Embryonic facial prominence (tissue), 1 donor: ENCODE results near the gene ACAA1.
"Not testable (repeated sequence)": the region's sequence is repeated elsewhere in the genome, so short reads cannot be mapped to it uniquely, and the experiment has no call there.

Experiments used
- DNase-seq: peaks from one replicate; pipeline ENCODE4 v3.0.0-alpha.2; 2016; ENCODE audit errors: extremely low spot score

The ACAA1 gene, protein sequence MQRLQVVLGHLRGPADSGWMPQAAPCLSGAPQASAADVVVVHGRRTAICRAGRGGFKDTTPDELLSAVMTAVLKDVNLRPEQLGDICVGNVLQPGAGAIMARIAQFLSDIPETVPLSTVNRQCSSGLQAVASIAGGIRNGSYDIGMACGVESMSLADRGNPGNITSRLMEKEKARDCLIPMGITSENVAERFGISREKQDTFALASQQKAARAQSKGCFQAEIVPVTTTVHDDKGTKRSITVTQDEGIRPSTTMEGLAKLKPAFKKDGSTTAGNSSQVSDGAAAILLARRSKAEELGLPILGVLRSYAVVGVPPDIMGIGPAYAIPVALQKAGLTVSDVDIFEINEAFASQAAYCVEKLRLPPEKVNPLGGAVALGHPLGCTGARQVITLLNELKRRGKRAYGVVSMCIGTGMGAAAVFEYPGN

DNA sequence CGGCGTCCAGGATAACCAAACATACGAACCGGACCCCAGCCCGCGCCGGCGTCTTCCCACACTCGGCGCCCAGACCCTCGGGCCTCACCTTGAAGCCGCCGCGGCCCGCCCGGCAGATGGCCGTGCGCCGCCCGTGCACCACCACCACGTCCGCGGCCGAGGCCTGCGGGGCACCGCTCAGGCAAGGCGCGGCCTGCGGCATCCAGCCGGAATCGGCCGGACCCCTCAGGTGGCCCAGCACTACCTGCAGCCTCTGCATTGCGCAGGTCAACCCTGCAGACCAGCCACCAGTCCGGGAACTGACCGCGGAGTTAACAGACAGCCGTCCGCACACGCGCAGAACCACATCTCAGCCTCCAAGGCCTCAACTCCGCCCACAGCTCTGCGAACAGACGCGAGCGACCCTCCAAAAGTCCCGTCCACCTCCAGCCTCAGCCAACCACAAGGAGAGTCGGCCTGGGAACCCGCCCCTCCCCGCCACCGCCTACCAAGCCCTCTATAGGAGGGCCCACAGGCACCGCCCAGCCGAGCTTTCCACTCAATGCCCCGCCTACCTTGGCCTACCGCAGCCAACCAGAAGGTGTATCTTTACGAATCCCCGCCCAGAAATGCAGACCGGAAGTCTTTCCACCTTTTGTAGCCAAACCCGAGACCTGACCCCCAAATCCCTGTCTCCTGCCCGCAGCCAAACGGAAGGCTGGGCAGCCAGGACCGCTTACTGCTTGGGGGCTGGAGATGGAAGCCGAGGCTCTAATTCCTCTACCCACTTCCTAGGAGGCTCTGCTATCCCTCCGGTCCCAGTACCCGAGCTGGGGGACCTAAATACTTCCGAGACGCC lies at the start of gene ACAA1:
Gene ACAA1 (minus strand): TSS at position 351 of the 838 bp plus-strand sequence. CDS start 92 bp downstream, at position 259.
- peak; percentile 96 for DNase-seq

GRCh38 chr3:38177181-38177580 lies 40.3 kb upstream of the ACAA1 start:
- no peak for DNase-seq

DNA sequence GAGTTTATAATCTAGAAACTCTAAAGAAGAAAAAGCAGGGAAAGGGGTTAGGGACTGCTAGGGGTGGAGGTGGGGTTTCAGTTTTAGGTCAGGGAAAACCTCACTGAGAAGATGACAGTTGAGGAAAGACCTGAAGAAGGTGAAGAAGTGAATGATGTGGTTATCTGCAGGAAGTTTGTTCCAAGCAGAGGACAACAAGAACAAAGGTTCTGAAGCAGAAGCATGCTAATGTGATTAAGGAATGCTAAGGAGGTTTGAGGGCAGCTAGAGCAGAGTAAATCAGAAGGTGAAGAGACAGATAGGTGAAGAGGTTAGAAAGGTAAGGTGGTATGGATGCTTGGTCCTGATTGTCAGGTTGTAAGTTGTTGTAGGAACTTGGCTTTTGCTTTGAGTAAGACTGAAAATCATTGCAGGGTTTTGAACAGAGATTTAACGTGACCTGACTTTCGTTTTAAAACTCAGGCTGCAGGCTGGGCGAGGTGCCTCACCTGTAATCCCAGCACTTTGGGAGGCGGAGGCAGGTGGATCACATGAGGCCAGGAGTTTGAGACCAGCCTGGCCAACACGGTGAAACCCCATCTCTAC lies 37.0 kb upstream of the ACAA1 start:
- no peak for DNase-seq

GRCh38 chr3:38171622-38172021 lies 34.7 kb upstream of the ACAA1 start:
- DNase-seq = no peak

DNA sequence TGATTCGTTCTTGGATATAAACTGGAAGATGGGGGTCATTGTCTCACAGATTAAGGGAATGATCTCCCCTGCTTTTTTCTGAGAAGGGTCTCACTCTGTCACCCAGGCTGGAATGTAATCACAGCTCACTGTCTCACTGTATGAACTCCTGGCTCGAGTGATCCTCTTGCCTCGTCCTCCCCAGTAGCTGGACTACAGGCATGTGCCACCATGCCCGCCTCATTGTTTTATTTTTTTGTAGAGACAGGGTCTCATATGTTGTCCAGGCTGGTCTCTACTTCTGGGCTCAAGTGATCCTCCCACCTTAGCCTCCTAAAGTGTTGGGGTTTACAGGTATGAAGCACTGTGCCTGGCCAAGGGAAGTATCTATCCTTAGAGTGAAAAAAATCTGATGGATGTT lies 33.8 kb upstream of the ACAA1 start:
- no peak for DNase-seq

DNA sequence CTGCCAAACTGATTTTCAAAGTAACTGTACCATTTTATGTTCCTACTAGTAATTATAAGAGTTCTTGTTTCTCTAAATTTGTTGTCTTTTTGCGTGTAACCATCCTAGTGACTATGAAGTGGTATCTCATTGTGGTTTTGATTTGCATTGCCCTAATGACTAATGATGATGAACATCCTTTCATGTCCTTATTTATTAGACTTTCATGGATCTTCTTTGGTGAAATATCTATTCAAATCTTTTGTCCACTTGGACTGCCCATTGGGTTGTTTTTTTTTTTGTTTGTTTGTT lies 32.0 kb upstream of the ACAA1 start:
- DNase-seq = no peak

GRCh38 chr3:38168151-38169026 lies 31.5 kb upstream of the ACAA1 start:
- DNase-seq = no peak

GRCh38 chr3:38167591-38167990 lies 30.7 kb upstream of the ACAA1 start:
- DNase-seq = no peak

- peak; percentile 37 for DNase-seq
These were observed 28.9 kb upstream of the ACAA1 start for GRCh38 chr3:38165722-38166387.

- peak; percentile 99 for DNase-seq
These were observed 28.2 kb upstream of the ACAA1 start, which contains the start of gene OXSR1 for GRCh38 chr3:38164952-38165721. Gene OXSR1, plus strand, starts transcription at chr3:38165537. Its CDS starts 340 bp downstream, at chr3:38165877.

- no peak for DNase-seq
These were observed 27.7 kb upstream of the ACAA1 start for GRCh38 chr3:38164643-38164951.

DNA sequence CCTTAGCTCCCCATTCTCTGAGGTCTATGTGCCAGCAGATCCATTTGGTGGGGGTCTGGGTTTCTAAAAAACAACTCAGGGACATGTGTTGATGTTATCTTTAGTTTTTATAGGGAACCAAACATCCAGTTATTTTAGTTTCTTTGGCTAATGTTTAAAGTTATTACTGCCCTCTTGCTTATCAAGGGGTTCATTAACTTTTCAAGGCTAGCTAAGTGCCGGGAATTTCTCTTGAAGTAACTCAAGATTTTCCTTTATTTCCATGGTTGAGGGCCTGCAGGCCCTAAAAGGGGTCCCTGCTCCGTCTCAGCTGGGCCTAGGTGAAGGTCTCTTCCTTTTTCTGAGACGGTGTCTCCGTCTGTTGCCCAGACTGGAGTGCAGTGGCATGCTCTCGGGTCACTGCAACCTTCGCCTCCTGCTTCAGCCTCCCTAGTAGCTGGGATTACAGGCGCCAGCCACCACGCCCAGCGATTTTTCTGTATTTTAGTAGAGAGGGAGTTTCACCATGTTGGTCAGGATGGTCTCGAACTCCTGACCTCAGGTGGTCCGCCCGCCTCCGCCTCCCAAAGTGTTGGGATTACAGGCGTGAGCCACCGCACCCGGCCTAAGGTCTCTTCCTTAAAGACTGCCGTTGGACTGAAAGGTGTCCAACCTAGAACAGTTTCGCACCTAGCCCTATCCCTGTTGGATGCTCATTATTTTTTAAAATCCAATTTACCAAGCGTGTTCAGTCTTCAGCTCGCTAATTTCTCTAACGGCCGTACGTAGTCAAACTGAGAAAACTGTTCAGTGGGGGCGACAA lies 27.1 kb upstream of the ACAA1 start:
- DNase-seq = no peak

DNA sequence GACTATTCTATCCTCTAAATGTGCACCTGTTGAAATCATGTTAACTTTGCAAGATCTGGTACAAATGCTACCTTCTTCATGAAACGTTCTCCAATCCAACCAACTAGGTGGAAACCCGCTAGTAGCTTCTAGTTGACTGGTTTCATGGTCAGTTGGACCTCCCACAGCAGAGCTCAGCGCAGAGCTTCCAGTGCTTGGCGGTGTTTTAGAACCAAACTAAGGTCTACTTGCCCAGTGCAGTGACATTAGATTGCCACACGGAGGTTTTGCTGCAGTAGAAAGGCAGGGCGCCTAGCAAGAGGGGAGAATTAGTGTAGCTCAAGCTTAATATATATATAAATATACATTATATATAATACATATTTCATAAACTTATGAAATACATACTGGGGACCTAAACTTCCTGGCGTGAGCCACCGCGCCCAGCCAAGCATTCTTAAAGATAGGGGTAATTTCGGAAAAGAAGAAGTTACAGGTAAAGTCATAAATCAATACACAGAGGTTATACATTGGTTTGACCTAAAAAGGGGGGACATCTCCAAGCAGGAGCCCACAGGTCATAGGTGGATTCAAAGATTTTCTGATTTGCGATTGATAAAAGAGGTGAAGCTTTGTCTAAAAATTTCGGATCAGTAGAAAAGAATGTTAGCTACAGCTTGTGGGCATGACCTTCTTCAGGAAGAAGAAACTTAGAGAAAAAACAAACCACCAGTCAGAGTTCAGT lies 26.4 kb upstream of the ACAA1 start:
- no peak for DNase-seq

- DNase-seq = not testable (repeated sequence)
These were observed 23.8 kb upstream of the ACAA1 start for GRCh38 chr3:38160704-38161103.

DNA sequence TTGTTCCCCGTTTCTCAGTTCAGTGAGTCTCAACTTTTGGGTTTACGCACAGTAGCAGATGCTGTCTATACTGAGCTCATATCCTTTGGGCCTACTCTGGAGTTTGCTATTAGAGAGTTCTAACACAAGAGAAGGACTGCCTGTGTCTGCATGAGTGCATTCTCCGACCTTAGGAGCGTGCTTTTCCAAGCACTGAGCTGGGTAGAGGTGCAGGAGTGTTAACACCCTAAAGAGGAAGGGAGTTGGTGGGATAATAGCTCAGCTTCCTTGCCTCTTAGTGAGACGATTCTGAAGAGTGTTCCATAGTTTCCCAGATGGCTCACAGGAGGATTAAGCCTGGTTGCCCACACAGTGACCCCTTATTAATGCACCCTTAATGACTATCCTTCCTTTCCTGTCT lies 21.5 kb upstream of the ACAA1 start:
- DNase-seq = no peak

- DNase-seq = no peak
These were observed 20.7 kb upstream of the ACAA1 start for GRCh38 chr3:38157595-38157994.

DNA sequence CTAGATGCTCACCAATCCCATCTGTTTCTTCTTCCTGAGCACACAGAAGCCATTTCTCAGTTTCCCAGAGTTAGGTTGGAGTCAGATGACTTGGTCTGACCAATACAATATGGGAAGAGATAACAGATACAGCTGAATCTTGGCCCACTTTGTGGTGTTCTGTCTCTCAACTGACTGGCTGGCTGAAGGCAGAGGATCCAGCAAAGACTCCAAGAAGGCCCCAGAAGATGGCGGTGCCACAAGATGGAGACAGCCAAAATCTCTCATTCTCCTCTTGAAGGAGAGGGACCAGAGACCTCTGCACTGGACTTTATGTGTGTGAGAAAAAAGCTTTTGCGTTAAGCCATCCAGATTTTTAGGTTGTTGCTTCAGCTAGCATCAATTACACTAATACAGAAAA lies 20.2 kb upstream of the ACAA1 start:
- no peak for DNase-seq

DNA sequence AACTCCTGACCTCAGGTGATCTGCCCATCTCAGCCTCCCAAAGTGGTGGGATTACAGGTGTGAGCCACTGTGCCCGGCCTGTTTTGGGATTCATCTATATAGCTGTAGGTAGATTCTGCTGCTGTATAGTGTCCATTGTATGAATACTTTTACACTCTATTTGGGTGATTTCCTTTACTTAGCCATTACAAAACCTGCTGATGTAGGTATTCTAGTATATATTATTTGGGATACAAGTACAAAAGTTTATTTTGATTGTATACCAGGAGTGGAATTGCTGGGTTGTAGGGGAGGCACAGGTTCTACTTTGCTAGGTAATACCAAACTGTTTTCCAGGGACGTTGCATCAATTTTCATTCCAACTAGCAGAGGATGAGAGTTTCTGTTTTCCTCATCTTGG lies 18.9 kb upstream of the ACAA1 start:
- no peak for DNase-seq
